NCI-H510A treated with DMSO at 0.1 percent for 48 hours (cell line): ENCODE results near the gene IL37.
"Not testable (repeated sequence)": the region's sequence is repeated elsewhere in the genome, so short reads cannot be mapped to it uniquely, and the experiment has no call there.

Experiments
- DNase-seq: peaks from one replicate; lab custom pipeline; 2025; lab: John Stamatoyannopoulos, UW

Gene IL37

GRCh38 chr2:112923237-112923966 is 12.4 kb downstream of the IL37 start:
- DNase-seq: no peak

- DNase-seq: no peak
Measured at GRCh38 chr2:112923967-112924338, 13.0 kb downstream of the IL37 start.

GRCh38 chr2:112924360-112924759 is 13.4 kb downstream of the IL37 start:
- DNase-seq: no peak

- DNase-seq: no peak
Measured at GRCh38 chr2:112924821-112925220, 13.9 kb downstream of the IL37 start.

- DNase-seq: no peak
Measured at GRCh38 chr2:112926707-112927106, 15.7 kb downstream of the IL37 start.

- no peak for DNase-seq
Measured at GRCh38 chr2:112927745-112928144, 16.8 kb downstream of the IL37 start.

- no peak for DNase-seq
Measured at GRCh38 chr2:112933261-112933660, 22.3 kb downstream of the IL37 start.

GRCh38 chr2:112934117-112934516 is 23.2 kb downstream of the IL37 start:
- not testable (repeated sequence) for DNase-seq

GRCh38 chr2:112936927-112937232 is 25.9 kb downstream of the IL37 start:
- DNase-seq: no peak

GRCh38 chr2:112938904-112939303 is 27.9 kb downstream of the IL37 start:
- DNase-seq: no peak

- no peak for DNase-seq
Measured at GRCh38 chr2:112939425-112939824, 28.5 kb downstream of the IL37 start.

GRCh38 chr2:112940859-112941625 is 30.1 kb downstream of the IL37 start:
- DNase-seq: no peak

- DNase-seq: peak; percentile 72
Measured at GRCh38 chr2:112941753-112942653, 31.0 kb downstream of the IL37 start.

- no peak for DNase-seq
Measured at GRCh38 chr2:112942654-112943002, 31.7 kb downstream of the IL37 start.

- DNase-seq: no peak
Measured at GRCh38 chr2:112944971-112945370, 34.0 kb downstream of the IL37 start.

GRCh38 chr2:112946086-112946485 is 35.1 kb downstream of the IL37 start:
- DNase-seq: no peak

- DNase-seq: no peak
Measured at GRCh38 chr2:112947374-112947773, 36.4 kb downstream of the IL37 start.

- DNase-seq: no peak
Measured at GRCh38 chr2:112949456-112949855, 38.5 kb downstream of the IL37 start.

- DNase-seq: no peak
Measured at GRCh38 chr2:112954364-112954763, 43.4 kb downstream of the IL37 start.

- no peak for DNase-seq
Measured at GRCh38 chr2:112957511-112957910, 46.5 kb downstream of the IL37 start.

- peak; percentile 61 for DNase-seq
Measured at GRCh38 chr2:112958428-112959108, 47.6 kb downstream of the IL37 start.

GRCh38 chr2:112959109-112959812 is 48.3 kb downstream of the IL37 start:
- DNase-seq: no peak
